Measurements from ENCODE around the gene NPC1L1. TPM values are rescaled to one million over a fixed set of nuclear protein-coding genes. Genes with fewer than 3 reads are reported as not detected.
"Not testable (repeated sequence)": the region's sequence is repeated elsewhere in the genome, so short reads cannot be mapped to it uniquely, and the experiment has no call there.

The NPC1L1 gene
- polyA plus RNA-seq, 3 donors, result 0.34 to 0.51 (median 0.38) TPM

DNA sequence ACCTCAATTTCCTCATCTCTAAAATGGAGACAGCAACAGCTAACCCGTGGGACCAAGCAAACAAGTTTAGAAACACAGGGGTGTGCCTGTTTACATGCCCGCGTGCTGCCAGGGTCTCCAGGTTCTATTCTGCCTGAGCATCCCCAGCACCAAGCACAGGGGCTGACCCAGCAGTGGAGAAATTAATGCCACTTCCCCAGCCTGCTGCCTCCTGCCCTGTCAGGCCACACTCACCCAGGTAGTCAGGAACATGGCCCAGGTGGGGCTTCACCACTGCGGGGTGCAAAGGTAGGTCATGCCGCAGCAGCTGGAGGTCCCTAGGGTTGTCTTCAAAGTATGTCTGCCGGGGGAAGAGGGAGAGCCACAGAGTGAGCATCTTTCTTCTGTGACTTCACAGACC is 26.8 kb upstream of the NPC1L1 start:
- 89 to 95% (median 94%) methylated on average over 6 of the region's 6 CpGs for WGBS, 3 donors
- no peak overlapping the region for H3K27ac ChIP-seq (ENCODE audit: low read depth, low read length)

DNA sequence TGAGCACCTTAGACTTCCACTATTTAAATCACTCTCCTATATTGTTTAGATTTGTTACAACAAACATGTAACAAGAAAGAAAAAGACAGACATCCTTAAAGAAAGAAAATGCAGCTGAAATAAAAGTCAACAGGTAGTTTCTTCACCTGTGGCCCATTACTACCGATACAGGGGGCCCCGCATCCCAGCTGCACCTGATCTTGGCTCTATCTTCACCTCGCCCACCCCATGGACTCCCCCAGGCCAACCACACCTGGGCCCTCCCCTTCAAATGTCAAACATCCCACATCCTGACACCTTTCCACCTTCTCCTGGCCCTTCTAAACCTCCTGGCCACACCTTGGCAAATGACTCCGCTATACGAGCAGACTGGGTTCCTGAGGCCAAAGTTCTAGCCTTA is 25.6 kb upstream of the NPC1L1 start:
- 87 to 94% (median 93%) methylated on average over 5 of the region's 5 CpGs for WGBS, 3 donors
- no peak overlapping the region for H3K27ac ChIP-seq (ENCODE audit: low read depth, low read length)

DNA sequence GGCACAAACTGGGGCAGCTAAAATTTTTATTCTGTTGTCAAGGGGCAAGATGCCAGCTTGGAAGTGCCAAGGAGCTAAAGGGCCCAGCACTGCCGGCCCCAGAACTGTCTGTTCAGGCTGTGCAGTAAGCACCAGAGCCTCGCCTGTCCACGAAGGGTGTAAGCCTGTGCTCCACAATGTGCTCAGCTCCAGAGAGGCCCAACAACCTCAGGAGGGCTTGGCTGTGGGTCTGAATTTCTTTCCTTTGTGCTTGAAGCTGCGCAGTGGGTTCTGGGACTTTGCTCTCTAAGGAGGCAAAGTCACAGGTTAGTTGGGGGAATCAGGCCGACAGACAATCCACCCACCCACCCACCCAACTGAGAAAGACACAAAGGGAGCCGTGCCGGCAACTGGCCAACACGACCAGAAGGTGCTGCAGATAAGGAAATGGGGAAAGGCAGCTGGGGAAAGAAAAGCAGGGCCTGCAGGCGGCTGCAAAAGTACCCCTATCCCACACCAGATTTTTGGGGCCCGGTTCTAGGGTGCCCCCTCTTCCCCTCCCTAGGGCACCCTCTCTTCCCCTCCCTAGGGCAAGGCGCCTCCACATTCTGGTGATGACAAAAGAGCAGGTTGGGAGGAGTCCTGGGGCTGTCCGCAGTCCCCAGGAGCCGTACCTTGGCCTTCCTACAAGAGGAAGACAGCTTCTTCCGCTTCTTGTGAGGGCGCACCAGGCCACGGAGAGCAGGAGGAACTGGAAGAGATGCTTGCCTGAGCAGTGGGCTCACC is 24.8 kb upstream of the NPC1L1 start:
- H3K27ac ChIP-seq (ENCODE audit: low read depth, low read length), result no peak overlapping the region
- WGBS, 3 donors, result 67 to 77% (median 67%) methylated on average over 16 of the region's 16 CpGs

DNA sequence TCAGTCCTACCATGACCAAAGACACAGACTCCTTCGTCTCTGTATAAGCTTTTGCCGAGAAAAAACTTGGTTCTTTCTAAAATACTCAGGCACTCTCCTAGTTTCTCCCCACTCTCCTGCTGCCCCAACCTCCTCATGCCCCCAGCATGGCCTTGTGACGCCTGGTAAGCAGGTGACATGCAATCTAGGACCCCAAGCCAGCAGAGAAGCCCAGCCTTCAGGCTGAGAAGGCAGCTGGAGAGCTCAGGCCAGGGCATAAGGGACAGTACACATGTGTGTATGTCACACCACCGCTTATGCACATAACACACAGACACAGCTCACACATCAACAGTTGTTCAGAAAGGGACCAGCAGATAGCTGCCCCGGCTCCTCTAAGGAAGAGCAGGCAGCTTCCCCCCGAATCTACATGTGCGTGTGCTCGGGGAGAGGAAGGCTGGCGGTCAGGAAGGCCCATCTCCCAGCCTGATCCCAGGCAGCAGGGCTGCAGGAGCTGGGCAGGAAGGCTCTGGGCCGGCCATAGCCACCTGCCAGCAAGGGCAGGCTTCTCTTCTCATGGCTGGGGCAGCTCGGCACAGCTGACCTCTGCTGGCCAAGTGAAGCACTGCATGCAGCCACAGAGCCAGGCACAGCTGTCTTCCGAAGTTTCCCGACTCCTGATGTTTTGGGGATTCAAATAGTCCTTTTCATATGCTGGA is 24.1 kb upstream of the NPC1L1 start:
- no peak overlapping the region for H3K27ac ChIP-seq (ENCODE audit: low read depth, low read length)
- 51 to 66% (median 63%) methylated on average over 11 to 13 of the region's 13 CpGs for WGBS, 3 donors

DNA sequence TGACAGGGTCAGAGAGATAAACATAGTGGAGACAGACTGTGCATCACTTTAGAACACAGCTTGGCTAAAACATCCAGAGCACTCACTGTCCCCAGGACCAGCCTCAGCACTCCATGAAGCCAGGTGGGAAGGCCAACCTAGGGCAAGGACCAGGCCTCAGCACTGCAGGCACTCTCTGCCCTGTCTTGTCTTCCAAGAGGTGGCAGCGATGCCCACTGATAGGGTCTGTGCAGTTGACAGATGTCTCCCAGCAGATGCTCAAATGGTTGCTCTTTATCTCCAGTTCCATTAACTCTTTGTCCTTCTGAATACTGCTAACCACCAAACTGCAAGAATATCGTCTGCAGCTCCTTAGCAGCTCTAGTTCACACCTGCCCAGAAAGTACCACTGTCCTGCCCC is 23.5 kb upstream of the NPC1L1 start:
- 79 to 100% (median 85%) methylated on average over 2 of the region's 2 CpGs for WGBS, 3 donors
- no peak overlapping the region for H3K27ac ChIP-seq (ENCODE audit: low read depth, low read length)

DNA sequence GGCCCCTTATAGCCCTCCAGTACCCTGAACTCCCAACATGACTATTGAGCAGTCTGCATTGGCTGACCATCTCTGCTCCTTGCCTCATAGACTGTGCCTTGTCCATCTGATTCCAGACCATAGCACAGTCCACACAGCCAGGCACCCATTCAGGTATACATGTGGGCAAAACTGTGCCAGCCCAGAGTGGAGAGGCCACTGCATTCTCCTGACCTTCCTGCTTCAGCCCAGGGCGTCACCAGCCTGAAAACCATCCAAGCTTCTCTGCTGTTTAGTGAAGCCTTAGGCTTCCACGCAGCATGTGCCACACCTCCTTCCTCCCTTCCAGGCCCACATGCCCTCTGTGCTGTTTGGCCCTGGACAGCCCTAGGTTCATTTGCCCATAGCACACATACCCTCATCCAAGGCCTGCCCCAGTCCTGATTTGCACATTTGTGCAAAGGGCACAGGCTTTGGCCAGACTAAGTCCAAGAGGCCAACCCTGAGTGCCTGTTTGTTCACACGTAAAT is 22.1 kb upstream of the NPC1L1 start:
- WGBS, 3 donors, result 75% methylated on average over 3 of the region's 3 CpGs
- no peak overlapping the region for H3K27ac ChIP-seq (ENCODE audit: low read depth, low read length)

DNA sequence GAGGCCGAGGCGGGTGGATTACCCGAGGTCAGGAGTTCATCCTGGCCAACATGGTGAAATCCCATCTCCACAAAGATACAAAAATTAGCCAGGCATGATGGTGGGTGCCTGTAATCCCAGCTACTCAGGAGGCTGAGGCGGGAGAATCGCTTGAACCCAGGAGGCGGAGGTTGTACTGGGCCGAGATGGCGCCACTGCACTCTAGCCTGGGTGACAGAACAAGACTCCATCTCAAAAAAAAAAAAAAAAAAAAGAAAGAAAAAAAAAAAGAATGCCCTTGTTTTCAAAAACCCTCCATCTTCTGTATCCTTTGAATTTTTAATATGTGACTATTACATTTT is 21.5 kb upstream of the NPC1L1 start:
- H3K27ac ChIP-seq (ENCODE audit: low read depth, low read length), result not testable (repeated sequence)

DNA sequence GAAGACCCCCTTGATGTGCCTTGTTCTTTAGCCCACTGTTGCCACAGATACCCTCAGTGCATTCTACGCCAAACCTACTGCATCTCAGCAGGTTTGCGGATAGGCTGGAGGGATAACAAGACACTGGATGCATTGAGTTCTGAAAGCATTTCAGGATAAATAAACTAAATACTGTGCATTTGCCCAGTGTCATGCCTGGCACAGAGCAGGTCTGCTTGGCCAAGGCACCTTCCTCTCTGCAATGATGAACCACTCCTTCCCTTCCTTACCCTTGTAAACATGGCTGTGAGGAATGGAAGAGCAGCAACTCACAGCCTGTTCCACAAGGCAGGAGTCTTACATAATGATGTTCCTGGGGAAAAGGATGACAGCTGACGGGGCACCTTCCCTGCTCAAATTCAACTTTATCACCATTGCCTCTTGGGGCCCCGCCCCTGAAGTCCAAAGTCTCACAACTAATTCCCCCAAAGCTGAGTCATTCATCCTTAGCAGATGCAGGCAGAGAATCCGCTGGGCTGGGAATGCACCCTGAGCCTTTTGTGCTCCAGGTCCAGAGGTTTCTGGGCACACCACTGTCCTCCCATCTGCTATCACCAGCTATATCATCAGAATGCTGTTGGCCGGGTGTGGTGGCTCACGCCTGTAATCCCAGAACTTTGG is 21.0 kb upstream of the NPC1L1 start:
- H3K27ac ChIP-seq (ENCODE audit: low read depth, low read length), result no peak overlapping the region
- WGBS, 3 donors, result 76 to 88% (median 84%) methylated on average over 7 of the region's 7 CpGs

More for the DNA sequence above, 21.5 kb upstream of the NPC1L1 start:
- WGBS, 3 donors, result 91 to 93% (median 92%) methylated on average over 8 of the region's 8 CpGs

DNA sequence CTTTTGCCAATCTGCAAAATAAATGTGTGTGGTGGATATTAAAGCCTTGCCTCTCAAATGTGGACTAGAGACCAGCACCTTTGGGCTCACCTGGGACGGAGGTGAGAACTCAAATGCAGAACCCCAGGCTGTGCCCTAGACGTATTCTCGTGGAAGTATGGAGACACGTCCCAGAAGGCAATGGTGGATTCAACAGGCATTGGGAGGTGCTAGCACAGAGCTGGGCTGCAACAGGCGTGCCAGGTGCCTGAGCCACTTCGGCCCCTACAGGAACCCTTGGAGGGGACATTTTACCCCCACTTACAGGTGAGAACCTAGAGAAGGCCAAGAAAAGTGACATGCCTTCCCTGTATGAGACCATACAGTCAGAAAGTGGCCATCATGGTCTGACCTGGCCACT is 20.4 kb upstream of the NPC1L1 start:
- WGBS, 3 donors, result 84 to 90% (median 86%) methylated on average over 6 of the region's 6 CpGs
- no peak overlapping the region for H3K27ac ChIP-seq (ENCODE audit: low read depth, low read length)

DNA sequence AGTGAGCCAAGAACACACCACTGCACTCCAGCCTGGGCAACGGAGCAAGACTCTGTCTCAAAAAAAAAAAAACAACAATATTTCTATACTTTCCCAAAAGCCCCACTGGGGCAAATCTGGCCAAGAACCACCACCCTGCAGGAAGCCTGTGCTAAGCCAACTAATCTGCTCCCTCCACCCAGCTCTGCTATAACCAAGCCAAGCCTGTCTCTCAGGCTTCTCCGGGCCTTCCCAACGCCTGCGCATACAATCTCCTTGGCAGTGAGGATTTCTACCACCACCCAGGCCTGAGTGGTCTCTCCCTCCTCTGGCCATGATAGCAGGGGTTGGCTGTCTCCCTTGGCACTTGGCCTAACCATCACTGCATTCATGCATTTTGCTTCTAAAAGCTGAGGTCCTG is 18.4 kb upstream of the NPC1L1 start:
- no peak overlapping the region for H3K27ac ChIP-seq (ENCODE audit: low read depth, low read length)
- 59 to 84% (median 69%) methylated on average over 4 of the region's 4 CpGs for WGBS, 3 donors

DNA sequence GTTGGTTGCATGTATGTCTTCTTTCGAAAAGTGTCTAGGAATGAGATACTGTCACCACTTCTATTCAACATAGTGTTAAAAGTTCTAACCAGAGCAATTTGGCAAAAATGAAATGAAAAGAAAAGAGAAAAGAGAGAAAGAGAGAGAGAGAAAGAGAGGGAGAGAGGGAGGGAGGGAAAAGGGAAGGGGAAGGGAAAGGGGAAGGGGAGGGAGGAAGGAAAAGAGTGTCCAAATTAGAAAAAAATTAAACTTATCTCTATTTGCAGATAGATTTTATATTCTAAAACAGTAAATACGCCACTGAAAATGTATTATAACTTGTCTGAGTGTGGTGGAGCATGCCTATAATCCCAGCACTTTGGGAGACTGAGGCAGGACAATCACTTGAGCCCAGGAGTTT is 16.4 kb upstream of the NPC1L1 start:
- 77 to 87% (median 84%) methylated on average over 2 of the region's 2 CpGs for WGBS, 3 donors
- H3K27ac ChIP-seq (ENCODE audit: low read depth, low read length), result no peak overlapping the region

DNA sequence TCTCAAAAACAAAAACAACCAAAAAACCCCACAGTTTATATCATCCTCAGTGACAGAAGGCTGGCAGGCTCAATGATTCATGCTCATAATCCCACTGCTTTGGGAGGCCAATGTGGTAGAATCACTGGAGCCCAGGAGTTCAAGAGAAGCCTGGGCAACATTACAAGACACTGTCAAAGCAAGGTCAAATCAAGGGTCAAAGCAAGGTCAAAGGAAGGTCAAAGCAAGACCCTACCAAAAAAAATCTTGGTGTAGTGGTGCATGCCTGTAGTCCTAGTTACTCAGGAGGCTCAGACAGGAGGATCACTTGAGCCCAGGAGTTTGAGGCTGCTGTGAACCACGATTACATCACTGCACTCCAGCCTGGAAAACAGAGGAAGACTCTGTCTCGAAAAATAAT is 14.2 kb upstream of the NPC1L1 start:
- H3K27ac ChIP-seq (ENCODE audit: low read depth, low read length), result no peak overlapping the region
- 72 to 75% (median 74%) methylated on average over 2 of the region's 2 CpGs for WGBS, 3 donors

DNA sequence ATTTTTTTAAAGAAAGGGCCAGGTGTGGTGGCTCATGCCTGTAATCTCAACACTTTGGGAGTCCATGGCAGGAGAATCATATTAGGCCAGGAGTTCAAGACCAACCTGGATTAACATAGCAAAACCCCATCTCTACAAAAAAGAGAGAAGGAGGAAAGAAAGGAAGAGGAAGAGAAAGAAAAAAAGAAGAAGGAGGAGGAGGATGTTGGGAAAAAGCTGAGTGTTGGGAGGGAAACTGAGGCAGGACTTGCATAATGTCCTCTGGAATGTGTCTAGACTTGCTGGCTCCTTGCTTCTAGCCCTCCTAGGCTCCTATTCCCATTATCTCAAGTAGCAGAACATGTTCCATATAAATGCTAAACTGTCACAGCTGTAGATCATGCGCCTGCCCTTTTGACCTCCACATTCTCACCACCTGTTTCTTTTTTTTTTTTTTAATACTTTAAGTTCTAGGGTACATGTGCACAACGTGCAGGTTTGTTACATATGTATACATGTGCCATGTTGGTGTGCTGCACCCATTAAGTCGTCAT is 11.4 kb upstream of the NPC1L1 start:
- WGBS, 3 donors, result 57 to 70% (median 65%) methylated on average over 3 of the region's 3 CpGs
- not testable (repeated sequence) for H3K27ac ChIP-seq (ENCODE audit: low read depth, low read length)

DNA sequence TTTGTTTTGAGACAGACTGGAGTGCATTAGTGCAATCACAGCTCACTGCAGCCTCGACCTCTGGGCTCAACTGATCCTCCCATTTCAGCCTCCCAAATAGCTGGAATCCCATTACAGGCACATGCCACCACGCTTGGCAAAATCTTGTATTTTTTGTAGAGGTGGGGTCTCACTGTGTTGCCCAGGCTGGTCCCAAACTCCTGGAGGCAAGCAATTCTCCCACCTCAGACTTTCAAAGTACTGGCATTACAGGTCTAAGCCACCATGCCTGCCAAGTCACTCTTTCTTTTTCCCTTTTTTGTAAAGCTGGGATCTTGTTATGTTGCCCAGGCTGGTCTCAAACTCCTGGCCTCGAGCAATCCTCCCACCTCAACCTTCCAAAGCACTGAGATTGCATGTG is 8.3 kb upstream of the NPC1L1 start:
- WGBS, 3 donors, result 71 to 84% (median 80%) methylated on average over 3 of the region's 3 CpGs
- no peak overlapping the region for H3K27ac ChIP-seq (ENCODE audit: low read depth, low read length)

DNA sequence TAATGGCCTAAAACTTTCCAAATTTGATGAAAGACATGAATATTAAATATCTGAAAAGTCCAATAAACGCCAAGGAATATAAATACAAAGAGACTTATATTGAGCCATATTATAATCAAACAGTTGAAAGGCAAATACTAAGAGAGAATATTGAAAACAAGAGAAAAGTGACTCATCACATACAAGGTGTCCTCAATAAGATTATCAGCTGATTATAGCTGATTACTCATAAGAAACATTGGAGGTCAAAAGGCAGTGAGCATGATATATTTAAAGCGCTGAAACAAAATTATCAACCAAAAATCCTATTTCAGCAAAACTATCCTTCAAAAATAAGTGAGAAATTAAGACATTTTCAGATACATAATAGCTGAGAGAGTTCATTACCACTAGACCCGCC is 7.8 kb upstream of the NPC1L1 start:
- no peak overlapping the region for H3K27ac ChIP-seq (ENCODE audit: low read depth, low read length)
- WGBS, 3 donors, result 86 to 89% (median 88%) methylated on average over 3 of the region's 3 CpGs

DNA sequence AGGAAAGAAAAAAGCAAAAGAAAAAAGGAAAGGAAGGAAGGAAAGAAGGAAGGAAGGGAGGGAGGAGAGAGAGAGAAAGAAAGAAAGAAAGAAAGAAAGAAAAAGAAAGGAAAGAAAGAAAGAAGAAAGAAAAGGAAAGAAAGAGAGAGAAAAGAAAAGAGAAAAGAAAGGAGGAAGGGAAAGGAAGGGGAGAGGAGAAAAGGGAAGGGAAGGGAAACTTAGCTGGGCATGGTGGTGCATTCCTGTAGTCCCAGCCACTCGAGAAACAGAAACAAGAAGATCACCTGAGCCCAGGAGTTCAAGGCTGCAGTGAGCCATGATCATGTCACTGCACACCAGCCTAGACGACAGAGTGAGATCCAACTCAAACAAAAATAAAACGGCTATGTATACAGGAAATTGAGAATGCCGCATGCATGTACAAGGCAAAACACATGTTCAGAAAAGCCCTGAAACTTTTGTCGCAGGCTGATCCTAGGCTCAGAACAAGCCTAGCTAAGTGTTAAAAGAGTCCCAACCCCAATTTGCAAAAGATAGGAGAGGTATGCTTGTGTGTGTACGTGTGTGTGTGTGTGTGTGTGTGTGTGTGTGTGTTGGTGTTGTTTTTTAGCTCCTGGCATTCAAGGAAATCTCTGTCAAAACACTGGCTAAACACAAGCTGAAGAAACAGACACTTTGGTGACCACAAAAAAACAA is 6.6 kb upstream of the NPC1L1 start:
- no peak overlapping the region for H3K27ac ChIP-seq (ENCODE audit: low read depth, low read length)
- WGBS, 3 donors, result 26 to 55% (median 49%) methylated on average over 6 of the region's 6 CpGs

DNA sequence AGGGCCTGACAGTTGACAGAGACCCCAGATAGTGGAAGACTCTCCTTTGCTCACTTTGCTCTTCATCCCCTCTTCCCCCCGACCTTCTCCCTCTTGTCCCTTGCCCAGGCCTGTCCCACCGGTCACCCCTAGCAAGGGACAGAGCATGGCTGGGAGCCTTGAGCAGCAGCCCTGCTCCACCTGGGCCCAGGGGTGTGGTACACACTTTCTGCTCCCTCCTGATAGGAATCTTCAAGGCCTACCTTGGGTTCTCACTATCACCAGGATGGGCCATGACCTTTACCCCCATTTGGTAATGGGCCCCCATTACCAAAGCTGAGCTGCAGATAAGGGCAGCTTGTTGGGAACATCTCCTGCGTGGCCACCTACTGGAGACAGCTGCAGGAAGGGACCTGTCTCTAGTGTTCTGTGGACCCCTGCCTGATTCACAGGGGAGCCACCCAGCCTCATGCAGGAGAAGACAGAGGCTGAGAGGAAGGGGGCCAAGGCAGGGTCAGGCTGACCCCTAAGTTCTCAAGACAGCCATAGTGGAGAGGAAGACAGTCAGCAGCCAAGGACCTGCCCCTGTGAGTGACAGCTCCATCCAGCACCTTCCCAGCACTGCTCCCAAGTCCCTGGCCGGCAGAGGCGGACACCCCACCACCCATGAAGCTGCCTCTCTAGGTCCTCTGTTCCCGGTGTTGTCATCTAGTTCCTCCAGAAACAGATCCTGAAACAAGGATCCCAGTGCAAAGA is 913 bp upstream of the NPC1L1 start:
- 90% methylated on average over 6 of the region's 6 CpGs for WGBS, 3 donors
- no peak overlapping the region for H3K27ac ChIP-seq (ENCODE audit: low read depth, low read length)

DNA sequence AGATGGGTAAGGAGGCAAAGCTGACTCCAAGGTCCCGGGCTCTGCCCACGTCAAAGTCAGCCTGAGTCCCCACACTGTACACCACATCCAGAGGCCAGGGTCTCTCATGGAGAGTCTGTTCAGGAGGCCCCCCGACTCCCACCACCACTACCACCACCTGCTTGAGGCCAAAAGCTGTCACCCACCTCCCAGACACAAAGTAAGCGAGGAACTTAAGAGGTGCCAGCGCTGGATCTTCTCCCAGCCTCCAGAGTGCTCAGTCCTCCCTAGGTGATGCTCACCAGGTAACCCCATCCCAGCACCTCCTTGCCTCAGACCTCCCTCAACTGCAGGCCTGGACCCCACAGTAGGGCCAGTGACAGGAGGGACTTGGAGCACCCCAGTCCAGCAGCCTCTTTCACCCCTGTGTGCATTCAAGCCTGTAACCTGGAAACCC is 520 bp downstream of the NPC1L1 start:
- 84 to 91% (median 85%) methylated on average over 4 to 5 of the region's 5 CpGs for WGBS, 3 donors
- no peak overlapping the region for H3K27ac ChIP-seq (ENCODE audit: low read depth, low read length)
